CD4-positive, alpha-beta T cell treated with Interferon alpha-2 for 1 hour (primary cell): Measurements from ENCODE around the gene ACTA2.

Source experiments
- DNase-seq, 2 donors: peaks; one replicate each; pipeline ENCODE4 v3.0.0-alpha.2; 2020 to 2022

ACTA2 gene

DNA sequence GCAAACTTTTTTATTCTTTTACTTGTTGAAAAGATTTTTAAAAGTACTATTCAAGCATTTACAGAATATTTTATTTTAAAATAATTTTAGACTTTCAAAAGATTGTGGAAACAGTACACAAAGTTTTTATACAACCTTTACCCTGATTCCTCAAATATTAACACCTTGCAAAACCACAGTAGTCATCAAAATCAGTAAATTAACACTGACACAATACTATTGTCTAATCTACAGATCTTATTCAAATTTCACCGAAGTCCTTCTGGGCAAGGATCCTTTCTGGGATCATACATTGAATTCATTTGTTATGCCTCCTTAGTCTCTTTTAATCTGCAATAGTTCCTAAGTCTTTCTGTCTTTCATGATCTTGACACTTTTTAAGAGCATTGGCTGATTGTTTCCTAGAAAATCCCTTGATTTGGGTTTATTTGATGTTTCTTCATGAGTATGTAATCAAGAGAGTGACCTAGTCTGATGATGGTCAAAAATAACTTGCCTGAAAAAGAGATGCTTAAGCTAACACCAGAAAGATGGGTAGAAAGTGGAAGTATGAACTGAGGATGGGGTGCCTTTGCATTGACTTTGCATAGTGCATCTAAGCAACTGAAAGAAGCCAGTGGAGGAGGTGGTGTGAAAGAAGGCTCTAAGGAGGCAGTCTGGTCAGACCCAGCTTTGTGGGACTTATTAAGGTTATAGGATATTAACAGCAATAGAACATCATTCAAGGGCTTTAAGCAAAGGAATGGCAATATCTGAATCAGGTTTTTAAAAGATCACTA lies 62.8 kb downstream of the ACTA2 start:
- DNase-seq, result no peak

DNA sequence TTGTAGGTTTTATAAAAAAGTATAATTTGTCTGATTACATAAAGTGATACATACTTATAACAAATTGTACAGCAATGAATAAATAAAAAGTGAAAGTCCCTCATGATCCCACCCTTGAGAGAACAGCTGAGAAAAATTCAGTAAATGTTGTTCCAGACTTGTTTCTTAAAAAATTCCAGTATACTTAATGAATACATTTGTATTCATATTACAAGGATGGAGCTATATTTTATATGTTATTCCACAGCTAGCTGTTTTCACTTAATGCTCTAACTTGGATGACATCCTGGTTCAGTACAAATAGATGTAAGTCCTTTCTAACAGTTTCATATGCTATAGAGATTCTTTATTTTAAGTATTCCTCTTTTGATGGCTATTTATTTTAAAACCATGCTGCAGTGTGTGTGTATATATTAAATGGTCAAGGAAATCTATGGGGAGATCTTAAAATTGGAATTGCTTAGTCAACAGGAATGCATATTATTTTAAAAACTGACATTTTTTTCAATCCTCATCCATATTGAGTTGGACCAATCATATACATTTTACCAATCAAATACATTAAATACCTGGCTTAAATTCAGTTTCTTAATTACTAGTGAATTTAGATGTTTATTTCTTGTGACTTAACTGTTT lies 63.6 kb downstream of the ACTA2 start:
- no peak for DNase-seq

DNA sequence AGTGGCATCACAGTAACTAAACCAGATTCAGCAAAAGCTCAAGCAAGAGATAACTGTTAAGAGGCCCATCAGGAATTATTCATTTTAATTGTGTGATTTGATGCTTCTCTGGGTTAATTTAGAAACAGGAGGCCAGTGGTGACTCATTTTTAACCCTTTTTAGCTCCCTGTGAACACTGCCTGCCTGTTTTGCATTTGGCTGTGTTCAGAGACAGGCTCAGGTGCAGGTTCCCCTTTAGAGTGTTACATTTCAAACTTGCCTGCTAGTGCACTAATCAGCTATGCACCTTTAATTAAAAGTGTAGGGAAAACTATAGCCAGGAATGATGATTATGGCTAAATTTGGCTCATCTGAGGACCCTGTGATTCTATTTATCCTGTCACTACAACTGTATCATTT lies 66.0 kb downstream of the ACTA2 start:
- DNase-seq, result no peak
